Measurements from ENCODE around the gene UPB1. TPM values are rescaled to one million over a fixed set of nuclear protein-coding genes. Genes with fewer than 3 reads are reported as not detected.

Gene UPB1
- total RNA-seq, 2 donors from 2014 or later: 0.68 to 2.3 TPM

Other genes starting within 250 kb of the UPB1 start
- gene SPECC1L, start 224.5 kb upstream of the UPB1 start, total RNA-seq: 10 to 100 TPM; 54.5 to 59.1 TPM
- 1 to 10 TPM; 4.6 to 6.0 TPM for gene ADORA2A, start 67.7 kb upstream of the UPB1 start, total RNA-seq
- gene GUCD1, start 59.8 kb downstream of the UPB1 start, total RNA-seq: 100 to 1,000 TPM; 138 to 147 TPM
- 10 to 100 TPM; 55.4 to 64.1 TPM for gene SNRPD3, start 60.7 kb downstream of the UPB1 start, total RNA-seq
- gene LRRC75B, start 97.7 kb downstream of the UPB1 start, total RNA-seq: 1 to 10 TPM; 4.2 to 4.9 TPM
- 1 to 10 TPM; 3.8 to 3.9 TPM for gene GGT1, start 107.9 kb downstream of the UPB1 start, total RNA-seq

All from left cardiac atrium (tissue), 2 donors.